GM21381 (cell line): Measurements from ENCODE around the gene TAF13.
A peak's percentile ranks its signal among the peaks of the same experiment; 100 is the strongest.
"Not testable (repeated sequence)": the region's sequence is repeated elsewhere in the genome, so short reads cannot be mapped to it uniquely, and the experiment has no call there.

Experiments used
- ATAC-seq: cut with Tn5 transposase; IDR thresholded peaks from one replicate; pipeline ENCODE4 v1.9.1; 2021; ENCODE audit warnings: mild to moderate bottlenecking, moderate library complexity; ENCODE audit not compliant: unreplicated experiment

The TAF13 gene

GRCh38 chr1:109048335-109048734 lies 27.5 kb downstream of the TAF13 start:
- no peak for ATAC-seq

DNA sequence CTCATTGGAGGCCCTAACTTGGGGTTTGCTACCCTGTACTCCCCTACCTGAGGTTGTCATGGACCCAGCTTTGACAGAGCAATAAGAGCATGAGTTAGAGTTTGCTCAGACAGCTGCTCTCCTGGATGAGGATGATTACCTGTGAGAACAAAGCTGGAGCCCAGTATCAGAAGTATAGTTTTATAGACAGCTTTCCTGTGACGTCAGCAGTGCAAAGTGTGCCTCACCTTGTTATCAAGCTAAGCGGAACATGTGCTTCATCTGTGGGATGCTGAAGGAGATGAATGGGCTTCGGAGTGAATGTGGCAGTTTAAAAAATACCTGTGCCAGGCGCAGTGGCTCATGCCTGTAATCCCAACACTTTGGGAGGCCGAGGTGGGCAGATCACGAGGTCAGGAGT lies 28.5 kb downstream of the TAF13 start:
- no peak for ATAC-seq

DNA sequence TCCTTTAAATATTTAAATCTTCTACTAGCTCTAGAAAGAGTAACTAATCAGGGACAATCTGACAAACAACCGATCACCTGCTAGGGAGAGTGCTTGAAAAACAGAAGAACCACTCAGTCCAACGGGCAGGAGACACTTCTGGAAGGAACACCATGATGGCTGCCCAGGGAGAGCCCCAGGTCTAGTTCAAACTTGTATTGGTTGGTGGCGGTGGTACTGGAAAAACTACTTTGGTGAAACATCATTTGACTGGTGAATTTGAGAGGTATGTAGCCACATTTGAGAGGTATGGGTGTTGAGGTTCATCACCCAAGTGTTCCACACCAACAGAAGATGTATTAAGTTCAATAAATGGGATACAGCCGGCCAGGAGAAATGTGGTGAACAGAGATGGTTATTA lies 29.1 kb downstream of the TAF13 start:
- ATAC-seq: no peak

DNA sequence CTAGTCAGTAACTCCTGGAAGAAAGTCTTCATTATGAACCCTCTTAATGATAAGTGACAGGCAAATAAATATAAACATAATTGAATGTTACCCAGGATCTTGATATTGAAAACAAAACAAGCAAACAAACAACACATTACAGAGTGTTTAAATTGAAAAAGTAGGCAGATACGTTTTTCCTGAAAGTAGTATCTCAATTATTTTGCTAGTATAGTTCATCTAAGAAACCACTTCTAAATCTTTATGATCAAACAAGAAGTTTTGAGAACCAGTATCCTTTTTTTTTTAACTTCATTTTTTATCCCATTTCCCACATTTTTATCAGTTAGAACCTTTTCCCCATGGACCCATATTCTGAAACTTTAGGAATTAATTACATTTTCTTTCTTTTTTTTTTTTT lies 30.2 kb downstream of the TAF13 start:
- ATAC-seq: no peak

GRCh38 chr1:109041621-109042468 lies 34.0 kb downstream of the TAF13 start, which contains the start of gene WDR47:
WDR47 (minus strand) TSS chr1:109042102; CDS start chr1:109023512, 18,590 bp downstream.
- ATAC-seq: peak; percentile 96

DNA sequence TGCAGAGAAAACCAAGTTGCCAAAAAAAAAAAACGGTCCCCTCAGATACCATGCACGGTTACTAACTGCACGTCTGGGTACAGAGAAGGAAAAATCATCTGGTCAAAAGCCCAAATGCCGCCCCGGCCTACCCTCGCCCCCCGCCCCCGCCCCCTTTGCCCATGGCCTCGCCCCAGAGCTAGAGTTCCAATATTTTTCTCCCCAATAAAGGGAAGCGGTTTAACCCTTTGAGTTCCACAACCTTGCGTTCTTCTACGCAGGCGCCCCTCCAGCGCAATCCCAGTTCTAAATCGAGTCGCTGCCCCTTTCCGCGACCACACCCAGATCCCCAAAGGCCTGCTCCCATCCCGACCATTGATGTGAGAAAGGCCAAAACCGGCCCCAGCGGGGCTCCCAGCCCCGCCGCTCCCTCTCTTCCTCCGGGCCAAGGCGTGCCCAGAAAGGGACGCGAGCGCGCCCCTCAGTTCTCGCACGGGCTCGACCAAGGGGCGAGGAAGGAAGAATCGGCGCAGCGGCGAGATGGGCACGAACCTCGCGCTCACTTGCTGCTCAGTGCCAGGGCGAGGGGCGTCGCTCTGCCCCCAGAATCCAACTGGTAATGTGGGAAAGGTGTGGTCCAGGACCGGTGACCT lies 34.7 kb downstream of the TAF13 start:
- peak; percentile 26 for ATAC-seq

DNA sequence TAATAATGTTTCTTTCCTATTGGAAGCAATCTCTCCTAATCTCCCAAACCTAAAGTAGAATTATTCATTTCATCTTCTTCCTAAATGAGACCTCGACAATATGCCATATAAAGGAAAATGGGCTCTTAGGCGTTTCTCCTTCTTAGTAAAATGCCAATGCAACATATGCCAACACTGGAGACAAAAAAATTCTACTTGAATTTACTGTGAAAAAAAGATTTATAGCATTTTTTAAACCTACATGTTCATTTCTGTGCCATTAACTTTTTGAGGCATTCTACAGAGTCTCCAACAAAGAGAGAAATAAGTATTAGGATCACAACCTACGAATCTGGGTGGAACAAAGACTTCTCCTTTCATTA lies 35.2 kb downstream of the TAF13 start:
- ATAC-seq: no peak

DNA sequence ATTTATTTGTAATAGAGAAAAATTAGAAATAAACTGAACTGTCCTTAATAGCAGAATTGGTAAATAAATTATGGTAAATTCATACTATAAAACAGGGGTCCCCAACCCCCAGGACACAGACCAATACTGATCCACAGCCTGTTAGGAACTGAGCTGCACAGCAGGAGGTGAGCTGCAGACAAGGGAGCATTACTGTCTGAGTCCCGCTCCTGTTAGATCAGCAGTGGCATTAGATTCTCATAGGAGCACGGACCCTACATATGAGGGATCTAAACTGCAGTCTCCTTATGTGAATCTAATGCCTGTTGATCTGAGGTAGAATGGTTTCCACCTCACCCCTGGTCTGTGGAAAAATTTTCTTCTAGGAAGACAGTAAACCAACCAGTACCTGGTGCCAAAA lies 41.4 kb downstream of the TAF13 start:
- ATAC-seq: no peak

GRCh38 chr1:109029493-109029892 lies 46.3 kb downstream of the TAF13 start:
- ATAC-seq: not testable (repeated sequence)

GRCh38 chr1:109027841-109028240 lies 48.0 kb downstream of the TAF13 start:
- ATAC-seq: no peak

GRCh38 chr1:109025694-109026093 lies 50.1 kb downstream of the TAF13 start:
- no peak for ATAC-seq

DNA sequence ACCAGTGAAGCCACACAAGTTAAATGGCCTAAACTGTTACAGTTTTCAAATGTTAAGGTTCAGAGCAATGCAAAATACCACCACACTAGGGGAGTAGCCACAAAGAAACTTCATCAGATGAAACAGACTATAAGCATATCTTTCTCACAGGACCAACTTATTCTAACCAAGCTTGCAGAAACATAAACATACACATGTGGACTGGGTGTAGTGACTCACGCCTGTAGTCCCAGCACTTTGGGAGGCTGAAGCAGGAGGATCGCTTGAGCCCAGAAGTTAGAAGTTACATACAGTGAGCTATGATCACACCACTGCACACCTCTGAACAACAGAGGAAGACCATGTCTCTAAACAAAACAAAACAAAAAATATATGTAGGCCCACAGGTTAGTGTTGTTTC lies 51.2 kb downstream of the TAF13 start:
- no peak for ATAC-seq

DNA sequence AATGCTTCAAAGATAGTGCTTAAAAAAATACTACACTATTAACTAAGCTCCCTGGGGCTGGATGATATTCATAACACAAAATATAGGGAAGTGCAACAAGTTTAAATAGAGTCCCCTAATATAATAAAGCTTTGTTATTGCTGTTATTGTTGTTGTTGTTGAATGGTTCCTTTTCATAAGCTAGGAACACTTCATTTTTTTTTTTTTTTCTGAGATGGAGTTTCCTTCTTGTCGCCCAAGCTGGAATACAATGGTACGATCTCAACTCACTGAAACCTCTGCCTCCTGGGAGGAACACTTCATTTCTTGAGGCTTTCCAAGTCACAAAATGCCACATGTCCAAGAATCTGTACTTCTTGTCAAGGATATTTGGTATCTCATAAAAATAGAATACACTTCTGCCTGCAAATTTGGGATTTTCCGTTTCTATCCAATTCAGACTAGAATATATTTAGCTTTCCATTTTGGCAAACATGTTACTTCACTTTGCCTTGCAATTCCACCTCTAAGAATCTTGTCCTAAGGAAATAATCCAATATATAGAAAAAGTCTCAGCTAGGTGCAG lies 55.0 kb downstream of the TAF13 start:
- ATAC-seq: no peak

GRCh38 chr1:109017719-109018118 lies 58.1 kb downstream of the TAF13 start:
- ATAC-seq: not testable (repeated sequence)

DNA sequence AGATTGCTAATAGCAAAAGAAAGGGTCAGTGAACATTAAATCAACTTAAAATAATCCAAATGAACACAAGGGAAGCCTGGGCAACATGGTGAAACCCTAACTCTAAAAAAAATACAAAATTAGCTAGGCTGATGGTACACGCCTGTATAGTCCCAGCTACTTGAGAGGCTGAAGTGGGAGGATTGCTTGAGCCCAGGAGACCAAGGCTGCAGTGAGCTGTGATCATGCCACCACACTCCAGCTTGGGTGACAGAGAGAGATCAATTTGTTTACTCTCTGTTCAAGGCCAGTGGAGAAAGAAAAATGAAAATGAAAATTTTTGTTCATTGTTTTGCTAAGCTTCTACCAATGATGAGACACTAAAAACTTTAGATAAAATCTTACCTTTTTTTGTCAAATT lies 58.7 kb downstream of the TAF13 start:
- no peak for ATAC-seq
